IMR-90 (cell line): ENCODE data around the gene SLC4A8. TPM values are rescaled to one million over a fixed set of nuclear protein-coding genes. Genes with fewer than 3 reads are reported as not detected.

Source experiments
- ATAC-seq: fragments of 200-7000 bp; cut with Tn5 transposase; 2 replicates; pipeline ENCODE4 v1.9.1; 2020; ENCODE audit warnings: low read depth, mild to moderate bottlenecking, moderate library complexity
- BruUV-seq: library from RNA; stranded (reverse); fragments of 400-500 nt; replicated peaks from 2 replicates; lab custom pipeline; 2021; lab: Mats Ljungman, UMichigan
- CTCF ChIA-PET: fragments of 300-600 bp; formaldehyde crosslinking; extraction: SDS; loops from one replicate; lab custom pipeline; 2021; ENCODE audit warnings: antibody characterized with exemption; lab: Yijun Ruan, JAX
- POLR2A ChIA-PET: fragments of 300-600 bp; sonication (Branson Sonifier 250); formaldehyde crosslinking; loops from one replicate; lab custom pipeline; 2022; ENCODE audit warnings: antibody characterized with exemption; ENCODE audit not compliant: unreplicated experiment; lab: Charles Lee
- DNase-seq: peaks from one replicate; pipeline ENCODE4 v3.0.0; 2013
- H2AFZ ChIP-seq: replicated peaks from 2 replicates; pipeline ENCODE3; 2013; ENCODE audit warnings: low read length, mild to moderate bottlenecking; ENCODE audit not compliant: poor library complexity
- H2AK5ac ChIP-seq: 2 replicates; pipeline ENCODE4 v1.6.1; 2013; ENCODE audit warnings: low read depth, low read length, inconsistent platforms
- H2AK9ac ChIP-seq: replicated peaks from 2 replicates; pipeline ENCODE3; 2013; ENCODE audit warnings: mild to moderate bottlenecking, low read depth, low read length, moderate library complexity; ENCODE audit not compliant: poor library complexity
- H2BK120ac ChIP-seq: 2 replicates; pipeline ENCODE4 v1.6.1; 2013; ENCODE audit warnings: low read depth, low read length, inconsistent platforms
- H2BK15ac ChIP-seq: 3 replicates; pipeline ENCODE4 v1.6.1; 2013; ENCODE audit warnings: low read depth, low read length, inconsistent platforms
- H2BK20ac ChIP-seq: 2 replicates; pipeline ENCODE4 v1.6.1; 2013; ENCODE audit warnings: low read depth, mild to moderate bottlenecking, inconsistent platforms, low read length, moderate library complexity
- H2BK5ac ChIP-seq: 2 replicates; pipeline ENCODE4 v1.6.1; 2013; ENCODE audit warnings: mild to moderate bottlenecking, low read depth, low read length, inconsistent platforms; ENCODE audit not compliant: poor library complexity, severe bottlenecking
- H3K14ac ChIP-seq: replicated peaks from 2 replicates; pipeline ENCODE4 v1.6.1; 2013; ENCODE audit warnings: low read depth, low read length, inconsistent platforms
- H3K18ac ChIP-seq: 2 replicates; pipeline ENCODE4 v1.6.1; 2013; ENCODE audit warnings: low read depth, low read length, control low read depth
- H3K23ac ChIP-seq: 2 replicates; pipeline ENCODE4 v1.6.1; 2013; ENCODE audit warnings: low read depth, low read length, inconsistent platforms
- H3K27ac ChIP-seq: 2 replicates; pipeline ENCODE4 v1.5.1; 2013; ENCODE audit warnings: mild to moderate bottlenecking, control low read depth, low read length; ENCODE audit not compliant: insufficient read depth
- H3K27me3 ChIP-seq: 2 replicates; pipeline ENCODE4 v1.6.1; 2013; ENCODE audit warnings: low read length; ENCODE audit not compliant: control insufficient read depth, insufficient read depth
- H3K36me3 ChIP-seq: 2 replicates; pipeline ENCODE4 v1.6.1; 2013; ENCODE audit warnings: low read length, mixed read lengths; ENCODE audit not compliant: control insufficient read depth, insufficient read depth
- H3K4ac ChIP-seq: 2 replicates; pipeline ENCODE4 v1.6.1; 2013; ENCODE audit warnings: low read depth, low read length, inconsistent platforms
- H3K4me1 ChIP-seq: 2 replicates; pipeline ENCODE4 v1.6.1; 2013; ENCODE audit warnings: low read length, mixed read lengths; ENCODE audit not compliant: control insufficient read depth, insufficient read depth
- H3K4me2 ChIP-seq: 2 replicates; pipeline ENCODE4 v1.6.1; 2013; ENCODE audit warnings: low read depth, mild to moderate bottlenecking, control low read depth, low read length, moderate library complexity
- H3K4me3 ChIP-seq: 2 replicates; pipeline ENCODE4 v1.5.1; 2013; ENCODE audit warnings: low read depth, mild to moderate bottlenecking, control low read depth, low read length, moderate library complexity; ENCODE audit not compliant: insufficient read depth
- H3K56ac ChIP-seq: 2 replicates; pipeline ENCODE4 v1.6.1; 2013; ENCODE audit warnings: low read length, inconsistent platforms; ENCODE audit not compliant: insufficient read depth; ENCODE audit errors: extremely low read depth
- H3K79me1 ChIP-seq, 2 experiments: 2 replicates each; pipeline ENCODE4 v1.6.1; 2013; ENCODE audit warnings: low read length in 2 of 2, inconsistent platforms in 1 of 2, low read depth in 1 of 2
- H3K9ac ChIP-seq: 2 replicates; pipeline ENCODE4 v1.6.1; 2013; ENCODE audit warnings: low read depth, low read length, control low read depth
- H3K9me1 ChIP-seq: 2 replicates; pipeline ENCODE4 v1.6.1; 2013; ENCODE audit warnings: low read length, inconsistent platforms; ENCODE audit not compliant: insufficient read depth
- H3K9me3 ChIP-seq: 2 replicates; pipeline ENCODE4 v1.6.1; 2013; ENCODE audit warnings: low read length; ENCODE audit not compliant: control insufficient read depth, insufficient read depth
- H4K20me1 ChIP-seq: 2 replicates; pipeline ENCODE4 v1.6.1; 2013; ENCODE audit warnings: low read length, inconsistent platforms; ENCODE audit not compliant: insufficient read depth
- H4K5ac ChIP-seq: 2 replicates; pipeline ENCODE4 v1.6.1; 2013; ENCODE audit warnings: mild to moderate bottlenecking, low read depth, low read length, control low read depth
- H4K8ac ChIP-seq, 2 experiments: 2 replicates each; pipeline ENCODE4 v1.6.1; 2013; ENCODE audit warnings: low read depth in 2 of 2, low read length in 2 of 2, control low read depth in 1 of 2, inconsistent platforms in 1 of 2
- H4K91ac ChIP-seq: 2 replicates; pipeline ENCODE4 v1.6.1; 2013; ENCODE audit warnings: low read depth, low read length, inconsistent platforms; ENCODE audit not compliant: insufficient read depth
- BHLHE40 ChIP-seq: fragments of 150-350 bp; IDR thresholded peaks from 2 replicates; pipeline ENCODE4 v1.6.1; 2016; ENCODE audit warnings: mild to moderate bottlenecking, low read depth, low read length
- CEBPB ChIP-seq: IDR thresholded peaks from 2 replicates; pipeline ENCODE4 v1.6.1; 2012; ENCODE audit warnings: low read depth, low read length, improper control_type of control experiment
- CHD1 ChIP-seq: IDR thresholded peaks from 2 replicates; pipeline ENCODE4 v1.6.1; 2012; ENCODE audit warnings: low read depth, low read length, improper control_type of control experiment
- CTCF ChIP-seq: conservative IDR thresholded peaks from 2 replicates; pipeline ENCODE4 v1.5.1; 2012; ENCODE audit warnings: mild to moderate bottlenecking, low read depth, low read length, improper control_type of control experiment
- ELK1 ChIP-seq: fragments of 150-350 bp; IDR thresholded peaks from 2 replicates; pipeline ENCODE4 v1.6.1; 2016; ENCODE audit warnings: low read depth, mild to moderate bottlenecking, low read length, moderate library complexity, borderline replicate concordance
- FOS ChIP-seq: fragments of 150-350 bp; IDR thresholded peaks from 2 replicates; pipeline ENCODE4 v1.6.1; 2016; ENCODE audit warnings: low read depth, low read length
- MAFK ChIP-seq: IDR thresholded peaks from 2 replicates; pipeline ENCODE4 v1.6.1; 2012; ENCODE audit warnings: low read depth, low read length, improper control_type of control experiment
- MXI1 ChIP-seq: IDR thresholded peaks from 2 replicates; pipeline ENCODE4 v1.6.1; 2012; ENCODE audit warnings: low read depth, mild to moderate bottlenecking, low read length, moderate library complexity, borderline replicate concordance
- NFE2L2 ChIP-seq: fragments of 150-350 bp; IDR thresholded peaks from 2 replicates; pipeline ENCODE4 v1.6.1; 2016; ENCODE audit warnings: low read depth, mild to moderate bottlenecking, low read length
- POLR2A ChIP-seq: IDR thresholded peaks from 2 replicates; pipeline ENCODE4 v1.6.1; 2012; ENCODE audit warnings: mild to moderate bottlenecking, low read depth, low read length
- RFX5 ChIP-seq: IDR thresholded peaks from 2 replicates; pipeline ENCODE4 v1.8.0; 2012; ENCODE audit warnings: low read depth, mild to moderate bottlenecking, low read length, moderate library complexity
- SMC3 ChIP-seq: fragments of 150-350 bp; IDR thresholded peaks from 2 replicates; pipeline ENCODE4 v1.6.1; 2016; ENCODE audit warnings: low read depth, mild to moderate bottlenecking, antibody characterized with exemption, low read length, moderate library complexity
- USF2 ChIP-seq: fragments of 150-350 bp; IDR thresholded peaks from 2 replicates; pipeline ENCODE4 v1.6.1; 2017; ENCODE audit warnings: mild to moderate bottlenecking, antibody characterized with exemption, low read length, low read depth
- WGBS, 2 experiments: methylation state at CpG; one replicate each; pipeline versions ENCODE4 v1.1.5 to v1.1.7; 2013; ENCODE audit warnings: missing lambda C conversion rate in 2 of 2; ENCODE audit not compliant: insufficient read length in 1 of 2; ENCODE audit errors: extremely low coverage in 2 of 2; 5-methylcytosine and 5-hydroxymethylcytosine counted together
- dilution Hi-C: fragments of 300-500 bp; cut with HindIII; formaldehyde crosslinking; loops from one replicate; pipeline ENCODE4 v1.14.3; 2018; ENCODE audit warnings: low sequenced_read_pairs; ENCODE audit not compliant: unreplicated experiment
- in situ Hi-C: fragments of 300-500 bp; cut with MboI; formaldehyde crosslinking; loops from 3 replicates; pipeline ENCODE4 v1.14.3; 2019; ENCODE audit warnings: low sequenced_read_pairs, inconsistent platforms, mixed read lengths
- intact Hi-C: fragments of 100-400 bp; cut with micrococcal nuclease; formaldehyde crosslinking; loops from 2 replicates; pipeline ENCODE4 v1.10.0; 2022
- polyA plus RNA-seq, 3 experiments: library from polyadenylated mRNA; depleted of rRNA; stranded (reverse); fragments of >200 nt; gene quantifications; 2 replicates each; pipeline ENCODE4 v1.2.3, GENCODE V29; 2012; ENCODE audit warnings: low replicate concordance in 1 of 3
- total RNA-seq: library from RNA; depleted of rRNA; stranded (reverse); fragments of >200 nt; gene quantifications from 2 replicates; pipeline ENCODE4 v1.2.3, GENCODE V29; 2012

The SLC4A8 gene
- total and polyA plus RNA-seq, 2 of the 4 experiments (the other 2 are of a cell fraction): 3.1 to 5.2 TPM

DNA sequence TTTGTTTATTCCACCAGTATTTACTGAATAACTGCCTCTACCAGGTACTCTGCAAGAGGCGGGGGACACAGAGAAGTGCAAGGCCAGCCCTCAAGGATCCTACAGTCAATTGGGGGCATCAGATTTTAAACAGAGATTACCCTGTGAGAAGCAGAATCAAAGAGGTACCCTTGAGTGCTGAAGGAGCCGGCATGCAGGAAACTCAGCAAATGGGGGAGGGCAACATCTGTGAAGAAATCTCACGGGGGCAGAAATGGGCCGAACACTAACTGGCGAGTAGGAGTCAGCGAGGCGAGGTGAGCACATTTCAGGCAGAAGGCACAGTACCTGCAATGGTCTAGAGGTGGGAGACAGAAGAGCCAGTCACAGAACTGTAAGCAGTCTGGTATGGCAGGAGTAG is 42.5 kb upstream of the SLC4A8 start:
- Histone ChIP-seq H2AK9ac (peak overlapping the region; percentile 66), H2AFZ (no peak overlapping the region), H3K14ac (no peak overlapping the region; the same call in 1 of the 2 replicates), H3K27me3 (no peaks in the 10 kb centered on the region), H3K9ac (no peak overlapping the region), H2BK120ac (0 out of 2 replicates have a peak overlapping the region, but pooled peaks have one; percentile 26), H2BK20ac (0 out of 2 replicates have a peak overlapping the region, but pooled peaks have one; percentile 35), H3K4ac (0 out of 2 replicates have a peak overlapping the region, but pooled peaks have one; percentile 4), H3K56ac (no peak overlapping the region), H3K27ac (no peak overlapping the region), H3K79me1 (0 out of 4 replicates have a peak, but pooled peaks cover 0 to 5% of the 10 kb centered on the region in 2 experiments), H4K91ac (no peak overlapping the region), H3K9me3 (no peaks in the 10 kb centered on the region), H4K5ac (no peak overlapping the region), H4K8ac (no peak overlapping the region), H3K18ac (no peak overlapping the region), H3K36me3 (no peaks in the 10 kb centered on the region), H2BK15ac (0 out of 3 replicates have a peak overlapping the region, but pooled peaks have one; percentile 26), H3K4me2 (no peak overlapping the region), H2BK5ac (no peak overlapping the region), H2AK5ac (no peak overlapping the region; the same call in 1 of the 2 replicates), H3K4me1 (peaks cover 8% of the 10 kb centered on the region), H3K23ac (no peak overlapping the region), H3K4me3 (no peak overlapping the region), H4K20me1 (no peaks in the 10 kb centered on the region), H3K9me1 (peaks cover 10% of the 10 kb centered on the region; the same call in 1 of the 2 replicates)
- CTCF ChIA-PET: no interaction called here
- in situ Hi-C loops: no loop called here
- intact Hi-C loops: no loop called here
- dilution Hi-C loops: no loop called here
- WGBS, 2 experiments: 90% methylated on average over 6 of the region's 7 CpGs; no CpG with 5 or more reads in 1 of the 2 experiments
- no TSS peak for BruUV-seq
- no peak for TF ChIP-seq SMC3
- TF ChIP-seq MAFK: no peak
- no peak for TF ChIP-seq RFX5
- no peak for TF ChIP-seq FOS
- no peak for TF ChIP-seq NFE2L2
- TF ChIP-seq ELK1: no peak
- no peak for TF ChIP-seq BHLHE40
- TF ChIP-seq CTCF: no peak
- TF ChIP-seq CHD1: no peak
- no peak for TF ChIP-seq CEBPB
- TF ChIP-seq MXI1: no peak
- TF ChIP-seq POLR2A: no peak
- TF ChIP-seq USF2: no peak
- no peak for DNase-seq
- ATAC-seq: no peak
- POLR2A ChIA-PET: no interaction called here
